SK-N-SH treated with all-trans-retinoic acid at 6 μM for 48 hours (cell line): ENCODE results near the gene KRTAP15-1.

Experiments used
- ATAC-seq: fragments of 200-7000 bp; cut with Tn5 transposase; 3 replicates; pipeline ENCODE4 v1.9.1; 2020; ENCODE audit warnings: mild to moderate bottlenecking, moderate library complexity
- ARNTL ChIP-seq: fragments of 450-650 bp; formaldehyde crosslinking; IDR thresholded peaks from 2 replicates; pipeline ENCODE4 v1.5.0; 2020; ENCODE audit warnings: low read depth, mild to moderate bottlenecking, moderate library complexity, borderline replicate concordance
- CREB5 ChIP-seq: fragments of 250-450 bp; sonication (Bioruptor Pico); IDR thresholded peaks from 2 replicates; pipeline ENCODE4 v1.5.1; 2020; ENCODE audit warnings: low read depth, mild to moderate bottlenecking, moderate library complexity
- CSDC2 ChIP-seq: fragments of 250-450 bp; sonication (Bioruptor Pico); IDR thresholded peaks from 2 replicates; pipeline ENCODE4 v1.5.0; 2020; ENCODE audit warnings: mild to moderate bottlenecking, moderate library complexity
- CSRNP3 ChIP-seq: fragments of 250-450 bp; sonication (Bioruptor Pico); IDR thresholded peaks from 2 replicates; pipeline ENCODE4 v1.5.1; 2021; ENCODE audit warnings: mild to moderate bottlenecking, moderate library complexity
- ESRRG ChIP-seq: fragments of 250-450 bp; sonication (Bioruptor Pico); IDR thresholded peaks from 2 replicates; pipeline ENCODE4 v1.6.1; 2021; ENCODE audit warnings: mild to moderate bottlenecking
- GLIS3 ChIP-seq: fragments of 250-450 bp; sonication (Bioruptor Pico); IDR thresholded peaks from 2 replicates; pipeline ENCODE4 v1.5.0; 2020; ENCODE audit warnings: mild to moderate bottlenecking, moderate library complexity
- ISL1 ChIP-seq: fragments of 250-450 bp; sonication (Bioruptor Pico); IDR thresholded peaks from 2 replicates; pipeline ENCODE4 v2.1.2; 2022; ENCODE audit warnings: mild to moderate bottlenecking, moderate library complexity
- PATZ1 ChIP-seq: fragments of 250-450 bp; sonication (Bioruptor Pico); IDR thresholded peaks from 2 replicates; pipeline ENCODE4 v1.8.0; 2020; ENCODE audit warnings: mild to moderate bottlenecking, moderate library complexity, borderline replicate concordance
- POU6F1 ChIP-seq: fragments of 250-450 bp; sonication (Bioruptor Pico); IDR thresholded peaks from 2 replicates; pipeline ENCODE4 v1.8.0; 2021; ENCODE audit warnings: low read depth, mild to moderate bottlenecking, moderate library complexity, borderline replicate concordance
- RARB ChIP-seq: fragments of 250-450 bp; sonication (Bioruptor Pico); IDR thresholded peaks from 2 replicates; pipeline ENCODE4 v1.8.0; 2021; ENCODE audit warnings: mild to moderate bottlenecking, moderate library complexity
- SNAI2 ChIP-seq: fragments of 250-450 bp; sonication (Bioruptor Pico); IDR thresholded peaks from 2 replicates; pipeline ENCODE4 v1.5.0; 2020; ENCODE audit warnings: mild to moderate bottlenecking, moderate library complexity
- TCF4 ChIP-seq: fragments of 250-450 bp; sonication (Bioruptor Pico); IDR thresholded peaks from 2 replicates; pipeline ENCODE4 v1.8.0; 2021; ENCODE audit warnings: mild to moderate bottlenecking, moderate library complexity, borderline replicate concordance
- TOX ChIP-seq: fragments of 250-450 bp; sonication (Bioruptor Pico); IDR thresholded peaks from 2 replicates; pipeline ENCODE4 v1.8.0; 2021; ENCODE audit warnings: mild to moderate bottlenecking, moderate library complexity, borderline replicate concordance
- TSHZ2 ChIP-seq: fragments of 250-450 bp; sonication (Bioruptor Pico); IDR thresholded peaks from 2 replicates; pipeline ENCODE4 v1.5.0; 2020; ENCODE audit warnings: mild to moderate bottlenecking, moderate library complexity
- ZC3H10 ChIP-seq: fragments of 250-450 bp; sonication (Bioruptor Pico); IDR thresholded peaks from 2 replicates; pipeline ENCODE4 v1.5.1; 2021; ENCODE audit warnings: mild to moderate bottlenecking, moderate library complexity
- ZFP3 ChIP-seq: fragments of 250-450 bp; sonication (Bioruptor Pico); IDR thresholded peaks from 2 replicates; pipeline ENCODE4 v1.5.0; 2020; ENCODE audit warnings: mild to moderate bottlenecking, moderate library complexity
- ZFP30 ChIP-seq: fragments of 450-650 bp; formaldehyde crosslinking; IDR thresholded peaks from 2 replicates; pipeline ENCODE4 v1.5.0; 2022; ENCODE audit warnings: mild to moderate bottlenecking, moderate library complexity
- ZNF565 ChIP-seq: fragments of 450-650 bp; formaldehyde crosslinking; conservative IDR thresholded peaks from 2 replicates; pipeline ENCODE4 v1.5.0; 2020; ENCODE audit warnings: low read depth, mild to moderate bottlenecking, moderate library complexity
- ZNF70 ChIP-seq: fragments of 450-650 bp; formaldehyde crosslinking; IDR thresholded peaks from 2 replicates; pipeline ENCODE4 v1.5.0; 2020; ENCODE audit warnings: mild to moderate bottlenecking, moderate library complexity
- ZNF8 ChIP-seq: fragments of 450-650 bp; formaldehyde crosslinking; IDR thresholded peaks from 2 replicates; pipeline ENCODE4 v1.5.0; 2020; ENCODE audit warnings: mild to moderate bottlenecking, moderate library complexity

Gene KRTAP15-1

GRCh38 chr21:30430170-30430655 is 9.9 kb upstream of the KRTAP15-1 start, which contains the start of gene KRTAP13-4:
TSS of gene KRTAP13-4 (plus strand) at chr21:30430220. CDS start at chr21:30430276, 56 bp downstream.
- no peak for ATAC-seq

More at GRCh38 chr21:30430170-30430655, 9.9 kb upstream of the KRTAP15-1 start, which contains the start of gene KRTAP13-4:
- TF ChIP-seq ZFP30 (CRISPR knock-in tag), result no peak
- TF ChIP-seq CSDC2, result no peak
- no peak for TF ChIP-seq ARNTL (CRISPR knock-in tag)
- no peak for TF ChIP-seq ISL1 (CRISPR knock-in tag)
- no peak for TF ChIP-seq ESRRG (CRISPR knock-in tag)
- TF ChIP-seq ZFP3 (CRISPR knock-in tag), result no peak
- no peak for TF ChIP-seq RARB (CRISPR knock-in tag)
- TF ChIP-seq ZC3H10 (CRISPR knock-in tag), result no peak
- TF ChIP-seq TCF4 (CRISPR knock-in tag), result no peak
- no peak for TF ChIP-seq PATZ1
- no peak for TF ChIP-seq GLIS3 (CRISPR knock-in tag)
- TF ChIP-seq TOX (CRISPR knock-in tag), result no peak
- TF ChIP-seq POU6F1 (CRISPR knock-in tag), result no peak
- TF ChIP-seq SNAI2 (CRISPR knock-in tag), result no peak
- TF ChIP-seq ZNF565 (CRISPR knock-in tag), result no peak
- no peak for TF ChIP-seq ZNF70 (CRISPR knock-in tag)
- TF ChIP-seq CSRNP3 (CRISPR knock-in tag), result no peak
- no peak for TF ChIP-seq ZNF8 (CRISPR knock-in tag)
- TF ChIP-seq CREB5 (CRISPR knock-in tag), result no peak
- TF ChIP-seq TSHZ2 (CRISPR knock-in tag), result no peak
